Fibroblast of upper back skin (primary cell): ENCODE data around the gene GABBR2.
A peak's percentile ranks its signal among the peaks of the same experiment; 100 is the strongest.

ENCODE experiments used
- DNase-seq: peaks from one replicate; pipeline ENCODE4 v3.0.0-alpha.2; 2013

The GABBR2 gene

GRCh38 chr9:98720402-98720801 lies 11.7 kb upstream of the GABBR2 start:
- DNase-seq, result no peak

GRCh38 chr9:98719055-98719454 lies 10.3 kb upstream of the GABBR2 start:
- no peak for DNase-seq

DNA sequence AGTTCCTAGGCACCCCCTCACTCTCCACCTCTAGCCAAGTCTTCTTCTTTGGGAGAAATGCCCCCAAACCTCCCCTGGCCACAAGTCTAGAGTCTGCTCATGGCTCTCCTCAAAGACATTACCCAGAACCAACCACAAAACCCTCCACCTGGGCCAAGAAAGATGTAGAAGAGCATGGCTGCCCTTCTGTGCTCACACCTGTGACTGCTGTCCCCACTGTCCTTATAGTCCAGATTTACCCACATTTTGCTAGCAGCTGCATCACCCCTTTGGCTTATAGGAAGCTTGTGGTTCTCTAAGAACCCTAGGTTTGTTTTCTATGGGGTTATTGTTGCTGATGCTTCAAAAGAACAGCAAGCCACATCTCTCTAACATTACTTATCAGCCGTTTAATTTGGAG lies 6.1 kb upstream of the GABBR2 start:
- DNase-seq, result no peak

DNA sequence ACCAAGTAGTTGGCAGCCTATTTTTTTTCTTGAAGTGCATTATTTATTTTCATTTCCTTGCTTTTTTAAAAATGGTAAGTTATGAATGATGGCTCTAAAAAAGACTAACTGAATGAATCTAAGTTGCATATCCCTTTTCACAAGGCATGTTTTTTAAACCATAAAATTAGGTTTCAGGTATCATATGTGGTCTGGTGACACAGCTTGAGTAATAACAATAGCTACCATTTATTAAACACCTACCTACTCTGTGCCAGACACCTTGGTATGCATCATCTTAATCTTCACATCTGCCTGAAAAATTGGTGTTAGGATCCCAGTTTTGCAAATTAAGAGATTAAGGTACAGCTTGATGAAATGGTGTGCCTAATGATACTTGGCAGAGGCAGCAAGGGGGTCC lies 4.3 kb upstream of the GABBR2 start:
- no peak for DNase-seq

DNA sequence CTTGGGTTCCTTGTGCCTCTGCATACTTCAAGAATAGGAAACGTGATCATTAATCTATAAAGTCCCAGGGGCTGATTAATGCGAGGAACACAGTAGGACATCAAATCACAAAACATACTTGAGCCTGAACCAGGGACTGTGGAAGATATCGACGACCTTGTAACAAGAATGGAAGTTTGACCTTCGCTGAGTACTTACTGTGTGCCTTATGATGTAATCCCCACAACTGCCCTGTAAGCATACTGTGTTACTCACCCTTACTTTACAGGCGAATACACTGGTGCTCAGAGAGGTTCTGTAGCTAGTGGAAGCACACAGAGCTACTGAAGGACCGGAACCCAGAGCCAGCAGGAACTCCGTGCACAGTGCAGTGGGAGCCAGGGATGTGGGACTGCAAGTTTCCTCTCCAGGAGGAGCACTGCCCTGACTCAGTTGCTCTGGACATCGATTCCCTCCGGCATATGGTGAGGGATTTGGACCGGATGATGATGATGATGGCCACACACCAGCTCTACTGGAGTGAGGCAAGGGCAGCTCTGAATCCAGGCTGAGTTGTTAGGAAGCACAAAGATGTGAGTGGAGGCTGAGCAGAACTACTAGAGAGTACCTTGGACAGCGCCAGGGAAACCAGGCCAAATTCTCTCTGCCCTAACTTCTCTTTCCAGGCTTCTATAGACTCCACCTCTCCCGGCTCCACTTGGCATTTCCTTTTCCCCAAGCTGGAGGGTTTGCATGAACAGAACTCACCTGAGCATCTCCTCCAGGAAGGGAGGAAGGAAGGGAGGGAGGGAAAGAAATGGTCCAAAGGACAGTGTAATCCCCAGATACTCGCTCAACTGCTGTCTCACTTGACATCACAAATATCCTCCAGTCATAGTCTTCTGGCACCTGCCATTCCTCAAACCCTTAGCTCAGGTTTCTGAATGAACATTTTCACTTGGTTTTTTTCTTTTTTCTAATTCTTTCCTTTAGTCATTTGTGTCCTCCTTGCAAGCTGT lies 1.5 kb upstream of the GABBR2 start:
- DNase-seq, result peak; percentile 50

GRCh38 chr9:98708103-98708932 lies 417 bp downstream of the GABBR2 start:
- no peak for DNase-seq

DNA sequence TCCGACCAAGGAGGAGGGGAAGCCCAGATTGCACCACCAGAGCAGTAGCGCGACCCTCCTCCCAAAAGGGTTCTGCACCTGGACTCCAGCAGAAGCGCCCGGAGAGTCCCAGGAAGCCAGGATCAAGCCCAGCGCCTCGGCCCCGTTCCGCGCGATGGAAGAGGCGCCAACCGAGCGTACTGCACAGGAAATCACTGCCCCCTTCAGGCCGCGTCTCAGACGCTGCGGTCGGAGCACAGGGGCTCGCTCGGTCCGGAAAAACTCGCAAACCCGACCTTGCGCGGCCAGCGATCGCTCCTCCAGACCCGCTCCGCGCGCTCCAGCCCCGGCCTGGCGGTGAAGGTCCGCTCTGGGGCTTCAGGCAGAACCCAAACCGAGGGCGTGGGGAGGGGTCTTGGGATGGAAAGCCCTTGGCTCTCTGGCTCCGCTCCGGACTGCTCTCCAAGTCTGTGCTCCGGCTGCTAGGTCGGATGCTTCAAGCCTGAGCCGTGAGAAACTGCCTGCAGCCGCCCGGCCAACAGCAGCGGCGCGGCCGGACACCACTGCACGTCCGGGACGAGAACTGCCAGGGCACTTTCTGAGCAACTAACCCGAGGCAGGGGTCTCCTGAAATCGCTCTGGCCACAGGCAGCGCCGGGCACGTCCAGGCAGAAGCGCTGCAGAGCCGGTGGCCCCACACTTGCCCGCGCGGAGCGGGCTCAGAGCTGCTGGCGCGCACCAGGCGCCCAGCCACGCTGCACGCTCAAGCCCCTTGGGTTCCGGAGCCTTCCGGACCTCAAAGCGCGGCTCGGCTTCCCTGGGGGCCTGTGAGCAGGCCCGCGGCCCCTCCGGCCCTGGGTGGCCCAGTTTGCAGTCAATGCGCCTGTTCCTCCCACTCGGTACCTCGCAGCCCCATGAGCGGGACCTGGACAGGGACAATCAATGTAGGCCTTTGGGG lies 1.3 kb downstream of the GABBR2 start:
- DNase-seq, result peak; percentile 46

GRCh38 chr9:98706651-98707165 lies 2.0 kb downstream of the GABBR2 start:
- DNase-seq, result no peak

GRCh38 chr9:98702835-98703380 lies 5.8 kb downstream of the GABBR2 start:
- DNase-seq, result no peak

DNA sequence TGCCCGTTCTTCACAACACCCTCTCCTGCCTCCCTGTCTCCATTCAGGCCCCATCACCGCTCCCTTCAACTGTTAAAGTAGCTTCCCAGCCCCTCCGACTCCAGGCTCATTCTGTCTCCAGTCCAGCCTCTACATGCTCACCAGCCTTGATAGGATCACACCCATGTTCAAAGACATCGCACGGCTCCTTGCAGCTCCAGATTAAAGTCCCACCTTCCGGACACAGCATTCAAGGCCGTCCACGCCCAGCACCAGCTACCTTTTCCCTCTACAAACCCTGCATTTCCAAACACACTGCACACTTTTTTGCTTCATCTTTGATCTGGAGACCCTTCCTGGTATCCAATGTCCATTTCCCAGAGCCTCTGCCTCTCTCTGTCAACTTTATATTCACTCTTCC lies 6.4 kb downstream of the GABBR2 start:
- no peak for DNase-seq

DNA sequence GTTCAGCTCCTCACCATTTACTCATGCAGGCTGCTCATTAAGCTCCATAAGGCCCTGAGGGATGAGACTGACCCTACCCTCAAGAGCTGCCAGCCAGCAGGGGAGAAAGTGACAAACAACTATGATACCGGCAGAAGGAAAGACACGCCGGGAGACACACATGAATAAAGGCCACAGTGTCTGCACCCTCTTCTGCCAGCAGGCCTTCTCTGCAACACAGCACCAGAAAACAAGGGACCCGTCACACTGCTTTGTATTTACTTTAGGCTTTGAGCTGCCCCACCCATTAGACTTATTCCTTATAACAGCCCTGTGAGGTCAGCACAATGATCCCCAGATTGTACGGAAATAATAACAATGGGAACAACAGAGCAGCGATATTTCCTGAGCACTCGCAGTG lies 7.2 kb downstream of the GABBR2 start:
- DNase-seq, result no peak

DNA sequence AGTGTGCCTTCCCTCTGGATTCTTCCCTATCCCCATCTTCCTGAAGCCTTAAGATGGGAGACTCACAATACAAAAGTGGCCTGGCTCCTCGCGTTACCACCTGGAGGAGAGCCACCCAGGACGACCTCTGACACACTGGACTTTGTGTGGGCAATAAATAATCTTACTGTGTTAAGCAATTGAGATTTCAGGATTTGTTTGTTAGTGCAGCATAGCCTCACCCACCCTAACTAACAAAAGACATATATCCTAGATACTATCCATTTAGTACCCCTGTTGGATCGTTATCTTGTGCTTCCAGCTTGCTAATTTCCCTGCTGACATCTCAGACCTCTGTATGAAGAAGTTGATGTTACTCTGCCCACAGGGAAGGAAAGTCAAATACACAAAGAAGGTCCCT lies 7.9 kb downstream of the GABBR2 start:
- DNase-seq, result no peak

DNA sequence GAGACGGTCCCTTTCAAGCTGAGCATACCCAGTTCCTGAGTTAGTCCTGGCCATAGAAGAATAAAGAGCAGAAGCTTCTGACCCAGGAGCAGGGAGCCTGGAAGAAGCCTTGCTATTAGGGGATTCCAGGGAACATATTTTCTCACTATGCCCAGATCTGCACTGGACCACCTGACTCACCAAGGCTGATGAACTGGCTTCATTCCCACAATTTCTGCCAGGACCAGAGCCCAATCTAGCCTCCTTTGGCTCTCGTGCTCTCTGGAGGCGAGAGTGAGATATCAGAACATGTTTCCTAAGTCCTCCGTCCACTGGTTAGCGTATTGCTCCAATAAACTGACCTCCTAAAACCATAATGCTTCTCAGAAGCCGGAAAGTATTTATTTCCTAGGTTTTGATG lies 9.9 kb downstream of the GABBR2 start:
- DNase-seq, result no peak

- DNase-seq, result no peak
These were observed 13.8 kb downstream of the GABBR2 start for GRCh38 chr9:98694943-98695342.

DNA sequence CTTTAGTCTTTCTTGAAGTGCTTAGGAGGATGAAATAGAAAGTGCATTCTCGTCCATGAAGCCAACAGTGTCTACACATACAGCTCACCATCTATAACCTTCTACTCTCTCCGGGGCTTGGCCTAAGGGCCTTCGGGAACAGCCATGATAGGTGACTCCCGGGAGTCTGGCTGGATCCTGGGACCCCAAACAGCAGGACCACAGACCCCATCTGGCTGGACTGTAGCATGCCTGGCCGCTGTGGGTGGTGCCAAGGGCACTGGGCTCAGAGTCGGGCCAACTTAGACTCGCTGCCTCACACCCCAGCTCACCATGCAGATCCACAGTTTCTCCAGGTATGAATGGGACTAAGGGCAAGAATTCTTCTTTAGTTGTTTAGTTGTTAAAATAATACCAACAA lies 16.3 kb downstream of the GABBR2 start:
- no peak for DNase-seq

DNA sequence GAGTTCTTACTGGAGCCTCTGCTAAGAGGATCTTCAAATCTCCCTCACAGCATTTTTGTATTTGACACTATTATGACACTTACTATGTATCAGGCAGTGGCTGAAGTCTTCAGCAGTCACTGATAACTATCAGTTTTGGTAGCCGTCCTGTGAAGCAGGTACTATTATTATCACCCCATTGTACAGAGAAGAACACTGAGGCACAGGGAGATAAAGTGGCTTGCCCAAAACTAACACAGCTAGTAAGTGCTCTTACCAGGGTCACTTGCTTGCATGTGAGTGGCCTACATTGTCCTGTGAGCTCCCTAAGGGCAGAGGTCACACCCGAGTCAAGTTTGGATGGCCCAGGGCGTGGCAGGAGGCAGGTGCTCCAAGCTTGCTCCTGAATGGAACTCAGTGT lies 16.8 kb downstream of the GABBR2 start:
- DNase-seq, result no peak

- no peak for DNase-seq
These were observed 18.0 kb downstream of the GABBR2 start for GRCh38 chr9:98690686-98691085.

DNA sequence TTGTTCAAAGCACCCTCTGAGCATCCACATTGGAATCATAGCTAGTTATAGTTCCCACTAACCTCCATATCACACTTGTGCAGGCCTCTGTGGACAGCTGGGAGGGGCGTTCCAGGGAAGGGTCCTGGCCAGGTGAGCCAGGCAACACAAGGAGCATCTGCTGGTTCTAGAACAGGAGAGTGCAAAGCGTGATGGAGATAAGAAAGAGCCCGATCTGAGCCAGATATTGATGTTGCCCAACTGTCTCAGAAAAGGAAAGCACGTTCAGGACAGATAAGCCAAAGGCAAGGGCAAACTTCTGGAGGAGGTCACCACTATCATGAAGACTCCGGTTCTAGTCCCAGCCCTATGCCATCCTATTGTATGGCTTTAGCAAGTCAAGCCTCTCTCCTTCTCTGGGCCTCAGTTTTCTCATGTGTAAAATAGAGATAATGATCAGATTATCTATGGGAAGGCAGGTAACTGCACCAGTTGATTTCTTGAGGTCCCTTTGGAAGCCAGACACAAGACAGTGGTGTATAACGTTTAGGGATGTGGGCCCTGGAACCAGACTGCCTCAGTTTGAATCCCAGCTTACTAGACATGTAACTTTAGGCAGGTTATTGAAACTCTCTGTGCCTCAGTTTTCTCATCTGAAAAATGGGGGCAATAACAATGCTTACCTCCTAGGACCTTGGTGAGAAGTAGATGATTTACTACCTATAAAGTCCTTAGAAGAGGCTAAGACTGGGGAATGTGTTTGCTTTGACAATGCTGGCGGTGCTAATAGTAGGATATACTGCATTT lies 19.8 kb downstream of the GABBR2 start:
- DNase-seq, result no peak

- no peak for DNase-seq
These were observed 20.8 kb downstream of the GABBR2 start for GRCh38 chr9:98687911-98688310.

DNA sequence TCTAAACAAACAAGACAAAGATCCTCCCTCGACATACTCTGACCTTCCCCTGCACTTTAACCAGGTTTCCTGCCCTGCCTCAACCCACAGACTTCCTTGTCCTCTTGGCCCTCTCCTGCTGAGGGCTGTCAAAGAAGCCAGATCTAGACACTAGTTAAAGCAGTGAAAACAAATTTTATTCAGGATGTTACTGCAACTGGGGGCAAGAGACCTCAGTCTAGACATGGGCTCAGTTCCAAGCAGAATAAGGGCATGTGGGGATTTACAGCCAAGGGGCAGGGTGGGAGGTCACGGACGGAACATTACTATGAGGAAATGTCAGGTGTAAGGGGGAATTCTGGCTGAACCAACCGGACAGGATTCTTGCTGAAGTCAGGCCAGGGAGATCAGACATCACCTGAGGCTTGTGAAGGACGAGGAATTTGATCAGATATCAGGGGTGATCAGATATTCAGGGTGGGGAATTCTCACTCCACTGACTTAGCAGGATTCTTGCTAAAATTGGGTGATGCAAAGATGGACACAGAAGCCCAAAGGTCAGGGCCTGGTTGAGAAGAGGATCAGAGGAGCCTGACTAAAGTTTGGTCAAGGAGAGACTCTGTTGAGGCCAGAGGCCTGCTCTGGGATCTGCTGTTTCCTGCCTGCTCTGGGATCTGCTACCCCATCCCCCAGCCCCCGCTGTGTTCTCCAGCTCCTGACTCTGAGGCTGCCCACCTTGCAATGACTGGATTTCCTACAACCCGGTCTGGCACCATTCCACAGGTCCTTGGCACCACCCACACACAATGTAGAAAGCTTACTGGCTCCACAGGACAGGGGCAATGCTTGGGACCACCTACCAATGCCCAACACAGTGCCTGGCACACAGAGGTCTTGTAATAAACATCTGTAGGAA lies 21.5 kb downstream of the GABBR2 start:
- DNase-seq, result no peak
